IPS-15b (cell line): ENCODE results near the gene DOCK1.

Experiments
- H3K27me3 ChIP-seq: one replicate; pipeline ENCODE4 v1.6.1; 2013; ENCODE audit warnings: low read length; ENCODE audit not compliant: control insufficient read depth, insufficient read depth
- H3K36me3 ChIP-seq: one replicate; pipeline ENCODE4 v1.6.1; 2013; ENCODE audit warnings: low read length; ENCODE audit not compliant: control insufficient read depth, insufficient read depth
- H3K4me1 ChIP-seq: one replicate; pipeline ENCODE4 v1.6.1; 2013; ENCODE audit warnings: mild to moderate bottlenecking, low read length; ENCODE audit not compliant: control insufficient read depth, insufficient read depth
- H3K4me3 ChIP-seq: one replicate; pipeline ENCODE4 v1.5.1; 2013; ENCODE audit warnings: low read depth, low read length
- H3K9ac ChIP-seq: one replicate; pipeline ENCODE4 v1.6.1; 2013; ENCODE audit warnings: low read depth, mild to moderate bottlenecking, low read length
- H3K9me3 ChIP-seq: one replicate; pipeline ENCODE4 v1.6.1; 2013; ENCODE audit warnings: mild to moderate bottlenecking, low read length; ENCODE audit not compliant: control insufficient read depth, insufficient read depth

DOCK1 gene

GRCh38 chr10:127151541-127151940, 246.3 kb downstream of the DOCK1 start:
- no peaks in the 10 kb centered on the region for H3K36me3 ChIP-seq
- no peak overlapping the region for H3K4me3 ChIP-seq
- H3K9ac ChIP-seq, result no peak overlapping the region
- H3K27me3 ChIP-seq, result no peaks in the 10 kb centered on the region
- peaks cover 10% of the 10 kb centered on the region for H3K4me1 ChIP-seq
- H3K9me3 ChIP-seq, result no peaks in the 10 kb centered on the region

- Histone ChIP-seq H3K27me3 (no peaks in the 10 kb centered on the region), H3K4me3 (no peak overlapping the region), H3K9ac (no peak overlapping the region), H3K9me3 (no peaks in the 10 kb centered on the region), H3K36me3 (no peaks in the 10 kb centered on the region), H3K4me1 (peaks cover 10% of the 10 kb centered on the region)
These were observed 246.9 kb downstream of the DOCK1 start for GRCh38 chr10:127151981-127152699.

GRCh38 chr10:127153181-127153580, 248.0 kb downstream of the DOCK1 start:
- Histone ChIP-seq H3K36me3 (no peaks in the 10 kb centered on the region), H3K4me3 (no peak overlapping the region), H3K9me3 (no peaks in the 10 kb centered on the region), H3K4me1 (peaks cover 10% of the 10 kb centered on the region), H3K27me3 (no peaks in the 10 kb centered on the region), H3K9ac (no peak overlapping the region)

- Histone ChIP-seq H3K4me3 (no peak overlapping the region), H3K27me3 (no peaks in the 10 kb centered on the region), H3K36me3 (no peaks in the 10 kb centered on the region), H3K9ac (no peak overlapping the region), H3K9me3 (no peaks in the 10 kb centered on the region), H3K4me1 (peaks cover 3% of the 10 kb centered on the region)
These were observed 249.8 kb downstream of the DOCK1 start for GRCh38 chr10:127154831-127155620.

GRCh38 chr10:127157089-127157488, 251.9 kb downstream of the DOCK1 start:
- H3K27me3 ChIP-seq, result no peaks in the 10 kb centered on the region
- H3K9me3 ChIP-seq, result no peaks in the 10 kb centered on the region
- no peak overlapping the region for H3K4me3 ChIP-seq
- no peak overlapping the region for H3K9ac ChIP-seq
- H3K4me1 ChIP-seq, result no peaks in the 10 kb centered on the region
- no peaks in the 10 kb centered on the region for H3K36me3 ChIP-seq

- Histone ChIP-seq H3K9me3 (no peaks in the 10 kb centered on the region), H3K9ac (no peak overlapping the region), H3K27me3 (no peaks in the 10 kb centered on the region), H3K4me3 (no peak overlapping the region), H3K4me1 (no peaks in the 10 kb centered on the region), H3K36me3 (no peaks in the 10 kb centered on the region)
These were observed 252.4 kb downstream of the DOCK1 start for GRCh38 chr10:127157506-127158200.

- Histone ChIP-seq H3K36me3 (no peaks in the 10 kb centered on the region), H3K4me3 (no peak overlapping the region), H3K27me3 (no peaks in the 10 kb centered on the region), H3K9me3 (no peaks in the 10 kb centered on the region), H3K9ac (no peak overlapping the region), H3K4me1 (no peaks in the 10 kb centered on the region)
These were observed 253.4 kb downstream of the DOCK1 start for GRCh38 chr10:127158662-127159061.

GRCh38 chr10:127159648-127160245, 254.5 kb downstream of the DOCK1 start:
- Histone ChIP-seq H3K4me3 (no peak overlapping the region), H3K9ac (no peak overlapping the region), H3K4me1 (no peaks in the 10 kb centered on the region)

GRCh38 chr10:127161482-127161881, 256.3 kb downstream of the DOCK1 start:
- Histone ChIP-seq H3K9ac (no peak overlapping the region), H3K9me3 (no peaks in the 10 kb centered on the region), H3K4me3 (no peak overlapping the region), H3K4me1 (no peaks in the 10 kb centered on the region), H3K36me3 (no peaks in the 10 kb centered on the region), H3K27me3 (no peaks in the 10 kb centered on the region)

More at GRCh38 chr10:127159648-127160245, 254.5 kb downstream of the DOCK1 start:
- Histone ChIP-seq H3K36me3 (no peaks in the 10 kb centered on the region), H3K27me3 (no peaks in the 10 kb centered on the region), H3K9me3 (no peaks in the 10 kb centered on the region)

GRCh38 chr10:127162841-127163240, 257.6 kb downstream of the DOCK1 start:
- Histone ChIP-seq H3K4me1 (no peaks in the 10 kb centered on the region), H3K27me3 (no peaks in the 10 kb centered on the region), H3K4me3 (no peak overlapping the region), H3K9me3 (no peaks in the 10 kb centered on the region), H3K36me3 (no peaks in the 10 kb centered on the region), H3K9ac (no peak overlapping the region)

- no peaks in the 10 kb centered on the region for H3K36me3 ChIP-seq
- H3K4me1 ChIP-seq, result no peaks in the 10 kb centered on the region
- H3K9me3 ChIP-seq, result no peaks in the 10 kb centered on the region
- H3K4me3 ChIP-seq, result no peak overlapping the region
- no peak overlapping the region for H3K9ac ChIP-seq
- no peaks in the 10 kb centered on the region for H3K27me3 ChIP-seq
These were observed 263.0 kb downstream of the DOCK1 start for GRCh38 chr10:127168261-127168660.
